IgD-negative memory B cell (primary cell): ENCODE data around the gene AMOTL2. TPM values are rescaled to one million over a fixed set of nuclear protein-coding genes. Genes with fewer than 3 reads are reported as not detected.

ENCODE experiments used
- H3K27ac Mint-ChIP-seq, 3 donors: one replicate each; pipeline ENCODE4 v1.8.0; 2020 to 2022; ENCODE audit warnings: mild to moderate bottlenecking in 3 of 3, mixed read lengths in 3 of 3, moderate library complexity in 1 of 3
- H3K27me3 Mint-ChIP-seq: one replicate; pipeline ENCODE4 v1.8.0; 2021; ENCODE audit warnings: mixed read lengths
- H3K36me3 Mint-ChIP-seq: one replicate; pipeline ENCODE4 v1.8.0; 2020; ENCODE audit warnings: mild to moderate bottlenecking, mixed read lengths
- H3K4me1 Mint-ChIP-seq, 3 donors: one replicate each; pipeline ENCODE4 v1.8.0; 2020 to 2022; ENCODE audit warnings: mixed read lengths in 3 of 3, mild to moderate bottlenecking in 1 of 3
- H3K4me3 Mint-ChIP-seq, 4 donors: one replicate each; pipeline ENCODE4 v1.8.0; 2020 to 2022; ENCODE audit warnings: mild to moderate bottlenecking in 4 of 4, mixed read lengths in 4 of 4, moderate library complexity in 3 of 4
- H3K9me3 Mint-ChIP-seq, 3 donors: one replicate each; pipeline ENCODE4 v1.8.0; 2020 to 2021; ENCODE audit warnings: mixed read lengths in 3 of 3, mild to moderate bottlenecking in 1 of 3
- polyA plus RNA-seq: library from polyadenylated mRNA; unstranded; fragments of 300-500 nt; fragmentation: Illumina TruSeq; gene quantifications from one replicate; pipeline ENCODE4 v1.2.3, GENCODE V29; 2021

Gene AMOTL2
- polyA plus RNA-seq, 1 donor from 2014 or later: not detected

GRCh38 chr3:134340982-134341365 is 33.3 kb downstream of the AMOTL2 start:
- Mint-ChIP-seq H3K27me3 (peaks cover 3% of the 10 kb centered on the region), H3K9me3 (no peaks in the 10 kb centered on the region), H3K27ac (no peak overlapping the region), H3K4me3 (no peak overlapping the region), H3K36me3 (no peaks in the 10 kb centered on the region), H3K4me1 (peaks cover 0 to 8% (median 1%) of the 10 kb centered on the region in 3 donors)

- Mint-ChIP-seq H3K36me3 (no peaks in the 10 kb centered on the region), H3K27me3 (peaks cover 3% of the 10 kb centered on the region), H3K4me3 (no peak overlapping the region), H3K9me3 (no peaks in the 10 kb centered on the region), H3K4me1 (peaks cover 0 to 8% (median 1%) of the 10 kb centered on the region in 3 donors), H3K27ac (no peak overlapping the region)
These were observed 33.8 kb downstream of the AMOTL2 start for GRCh38 chr3:134340362-134340981.

- no peak overlapping the region for H3K27ac Mint-ChIP-seq
- no peaks in the 10 kb centered on the region for H3K36me3 Mint-ChIP-seq
- no peaks in the 10 kb centered on the region for H3K27me3 Mint-ChIP-seq
- peaks cover 0 to 5% (median 1%) of the 10 kb centered on the region in 3 donors for H3K4me1 Mint-ChIP-seq
- no peak overlapping the region for H3K4me3 Mint-ChIP-seq
- no peaks in the 10 kb centered on the region for H3K9me3 Mint-ChIP-seq
These were observed 34.3 kb downstream of the AMOTL2 start for GRCh38 chr3:134339913-134340312.

- Mint-ChIP-seq H3K4me1 (peaks cover 0 to 4% (median 1%) of the 10 kb centered on the region in 3 donors), H3K9me3 (no peaks in the 10 kb centered on the region), H3K36me3 (no peaks in the 10 kb centered on the region), H3K4me3 (no peak overlapping the region), H3K27me3 (no peaks in the 10 kb centered on the region), H3K27ac (no peak overlapping the region)
These were observed 34.9 kb downstream of the AMOTL2 start for GRCh38 chr3:134339331-134339730.

- Mint-ChIP-seq H3K36me3 (no peaks in the 10 kb centered on the region), H3K4me1 (peaks cover 0 to 4% (median 1%) of the 10 kb centered on the region in 3 donors), H3K27me3 (no peaks in the 10 kb centered on the region), H3K4me3 (no peak overlapping the region), H3K9me3 (no peaks in the 10 kb centered on the region), H3K27ac (no peak overlapping the region)
These were observed 35.6 kb downstream of the AMOTL2 start for GRCh38 chr3:134338516-134339261.

GRCh38 chr3:134338201-134338512 is 36.1 kb downstream of the AMOTL2 start:
- Mint-ChIP-seq H3K27ac (no peak overlapping the region), H3K9me3 (no peaks in the 10 kb centered on the region), H3K4me3 (no peak overlapping the region)

GRCh38 chr3:134337511-134338200 is 36.6 kb downstream of the AMOTL2 start:
- Mint-ChIP-seq H3K4me1 (peaks cover 0 to 4% (median 1%) of the 10 kb centered on the region in 3 donors), H3K36me3 (no peaks in the 10 kb centered on the region), H3K9me3 (no peaks in the 10 kb centered on the region), H3K4me3 (no peak overlapping the region), H3K27ac (no peak overlapping the region), H3K27me3 (peaks cover 4% of the 10 kb centered on the region)

More at GRCh38 chr3:134338201-134338512, 36.1 kb downstream of the AMOTL2 start:
- H3K27me3 Mint-ChIP-seq: peaks cover 2% of the 10 kb centered on the region
- no peaks in the 10 kb centered on the region for H3K36me3 Mint-ChIP-seq
- H3K4me1 Mint-ChIP-seq: peaks cover 0 to 4% (median 1%) of the 10 kb centered on the region in 3 donors

- peaks cover 0 to 4% (median 1%) of the 10 kb centered on the region in 3 donors for H3K4me1 Mint-ChIP-seq
- no peaks in the 10 kb centered on the region for H3K36me3 Mint-ChIP-seq
- no peaks in the 10 kb centered on the region for H3K9me3 Mint-ChIP-seq
- H3K27me3 Mint-ChIP-seq: peaks cover 4% of the 10 kb centered on the region
- no peak overlapping the region for H3K27ac Mint-ChIP-seq
- no peak overlapping the region for H3K4me3 Mint-ChIP-seq
These were observed 37.2 kb downstream of the AMOTL2 start for GRCh38 chr3:134337071-134337482.

- no peak overlapping the region for H3K27ac Mint-ChIP-seq
- H3K9me3 Mint-ChIP-seq: no peaks in the 10 kb centered on the region
- H3K4me3 Mint-ChIP-seq: no peak overlapping the region
- H3K27me3 Mint-ChIP-seq: peaks cover 4% of the 10 kb centered on the region
- peaks cover 0 to 4% (median 1%) of the 10 kb centered on the region in 3 donors for H3K4me1 Mint-ChIP-seq
- no peaks in the 10 kb centered on the region for H3K36me3 Mint-ChIP-seq
These were observed 37.7 kb downstream of the AMOTL2 start for GRCh38 chr3:134336587-134336986.

- no peaks in the 10 kb centered on the region for H3K9me3 Mint-ChIP-seq
- H3K27me3 Mint-ChIP-seq: peaks cover 5% of the 10 kb centered on the region
- no peak overlapping the region for H3K27ac Mint-ChIP-seq
- peaks cover 0 to 1% (median 0%) of the 10 kb centered on the region in 3 donors for H3K4me1 Mint-ChIP-seq
- no peak overlapping the region for H3K4me3 Mint-ChIP-seq
- H3K36me3 Mint-ChIP-seq: no peaks in the 10 kb centered on the region
These were observed 39.4 kb downstream of the AMOTL2 start for GRCh38 chr3:134334901-134335280.

GRCh38 chr3:134334231-134334900 is 39.9 kb downstream of the AMOTL2 start:
- Mint-ChIP-seq H3K4me3 (no peak overlapping the region), H3K27me3 (peaks cover 6% of the 10 kb centered on the region), H3K9me3 (no peaks in the 10 kb centered on the region), H3K4me1 (peaks cover 0 to 1% (median 0%) of the 10 kb centered on the region in 3 donors), H3K27ac (no peak overlapping the region), H3K36me3 (no peaks in the 10 kb centered on the region)

- Mint-ChIP-seq H3K36me3 (no peaks in the 10 kb centered on the region), H3K4me1 (peaks cover 0 to 1% (median 0%) of the 10 kb centered on the region in 3 donors), H3K27me3 (peaks cover 6% of the 10 kb centered on the region), H3K4me3 (no peak overlapping the region), H3K27ac (no peak overlapping the region), H3K9me3 (no peaks in the 10 kb centered on the region)
These were observed 40.6 kb downstream of the AMOTL2 start for GRCh38 chr3:134333522-134334181.

GRCh38 chr3:134332344-134332743 is 41.9 kb downstream of the AMOTL2 start:
- Mint-ChIP-seq H3K9me3 (no peaks in the 10 kb centered on the region), H3K27ac (no peak overlapping the region), H3K4me1 (no peaks in the 10 kb centered on the region), H3K4me3 (no peak overlapping the region), H3K36me3 (no peaks in the 10 kb centered on the region), H3K27me3 (peaks cover 6% of the 10 kb centered on the region)

GRCh38 chr3:134331811-134332199 is 42.4 kb downstream of the AMOTL2 start:
- H3K36me3 Mint-ChIP-seq: no peaks in the 10 kb centered on the region
- H3K4me1 Mint-ChIP-seq: no peaks in the 10 kb centered on the region
- no peak overlapping the region for H3K4me3 Mint-ChIP-seq
- peaks cover 6% of the 10 kb centered on the region for H3K27me3 Mint-ChIP-seq
- no peaks in the 10 kb centered on the region for H3K9me3 Mint-ChIP-seq
- no peak overlapping the region for H3K27ac Mint-ChIP-seq
